ENCODE data around the gene RASGRF2. TPM values are rescaled to one million over a fixed set of nuclear protein-coding genes. Genes with fewer than 3 reads are reported as not detected.
"Not testable (repeated sequence)": the region's sequence is repeated elsewhere in the genome, so short reads cannot be mapped to it uniquely, and the experiment has no call there.

Gene RASGRF2
- total and polyA plus RNA-seq, 11 donors: 3.6 to 16.6 (median 6.3) TPM

- DNase-seq (no peak), ATAC-seq (no peak)
- Histone ChIP-seq H3K27me3 (no peaks in the 10 kb centered on the region), H3K4me3 (no peak overlapping the region), H3K36me3 (peaks cover 0 to 32% (median 0%) of the 10 kb centered on the region in 9 donors), H3K27ac (no peak overlapping the region), H3K9me3 (no peaks in the 10 kb centered on the region), H3K4me1 (no peaks in the 10 kb centered on the region)
- WGBS, 4 donors: 57 to 96% (median 75%) methylated on average over 4 of the region's 4 CpGs
- TF ChIP-seq CTCF (IDR thresholded peaks at IDR 0.05): no peak
- TF ChIP-seq POLR2A (IDR thresholded peaks at IDR 0.05): no peak
- intact Hi-C loops (cut with DNase I): loop anchor here in 1 of 10 donors (10.0 kb wide), 1 partner anchor 160 kb away; no protein-coding TSS in a partner anchor
Measured at GRCh38 chr5:81115261-81115660, 155.1 kb downstream of the RASGRF2 start.

- Histone ChIP-seq H3K9me3 (no peaks in the 10 kb centered on the region), H3K4me3 (no peak overlapping the region), H3K36me3 (peaks cover 0 to 30% (median 0%) of the 10 kb centered on the region in 9 donors), H3K27ac (no peak overlapping the region), H3K4me1 (peaks cover 0 to 9% (median 0%) of the 10 kb centered on the region in 12 donors), H3K27me3 (no peaks in the 10 kb centered on the region)
- 84 to 92% (median 87%) methylated on average over 3 of the region's 3 CpGs for WGBS, 4 donors
- TF ChIP-seq CTCF (IDR thresholded peaks at IDR 0.05) (no peak), POLR2A (IDR thresholded peaks at IDR 0.05) (no peak)
- no peak for ATAC-seq
- DNase-seq: no peak
- intact Hi-C loops (cut with DNase I): loop anchor here in 1 of 10 donors (10.0 kb wide), 1 partner anchor 163 kb away; no protein-coding TSS in a partner anchor
Measured at GRCh38 chr5:81117566-81117965, 157.4 kb downstream of the RASGRF2 start.

GRCh38 chr5:81121273-81121672 lies 161.1 kb downstream of the RASGRF2 start:
- no peak for ATAC-seq
- Histone ChIP-seq H3K4me1 (peaks cover 0 to 11% (median 0%) of the 10 kb centered on the region in 12 donors), H3K27ac (no peak overlapping the region), H3K36me3 (peaks cover 0 to 28% (median 0%) of the 10 kb centered on the region in 9 donors), H3K27me3 (no peaks in the 10 kb centered on the region), H3K9me3 (no peaks in the 10 kb centered on the region), H3K4me3 (no peak overlapping the region)
- 76 to 86% (median 85%) methylated on average over 5 of the region's 5 CpGs for WGBS, 4 donors
- DNase-seq: no peak
- intact Hi-C loops (cut with DNase I): no loop called here
- TF ChIP-seq CTCF (IDR thresholded peaks at IDR 0.05) (no peak), POLR2A (IDR thresholded peaks at IDR 0.05) (no peak)

GRCh38 chr5:81121836-81122630 lies 161.9 kb downstream of the RASGRF2 start:
- TF ChIP-seq POLR2A (IDR thresholded peaks at IDR 0.05) (no peak), CTCF (IDR thresholded peaks at IDR 0.05) (no peak)
- H3K36me3 ChIP-seq: peaks cover 0 to 35% (median 7%) of the 10 kb centered on the region in 9 donors
- no peak for ATAC-seq

GRCh38 chr5:81124689-81125088 lies 164.5 kb downstream of the RASGRF2 start:
- H3K4me3 ChIP-seq; ATAC-seq; H3K27ac ChIP-seq; DNase-seq; H3K9me3 ChIP-seq; H3K27me3 ChIP-seq; intact Hi-C loops (cut with DNase I): not testable (repeated sequence)
- 78 to 95% (median 94%) methylated on average over 6 of the region's 6 CpGs for WGBS, 4 donors
- Histone ChIP-seq H3K4me1 (peaks cover 0 to 11% (median 0%) of the 10 kb centered on the region in 12 donors), H3K36me3 (peaks cover 0 to 38% (median 12%) of the 10 kb centered on the region in 9 donors)

More at GRCh38 chr5:81121836-81122630, 161.9 kb downstream of the RASGRF2 start:
- H3K27ac ChIP-seq: no peak overlapping the region
- H3K4me3 ChIP-seq: no peak overlapping the region
- WGBS, 4 donors: 49 to 59% (median 54%) methylated on average over 7 of the region's 7 CpGs
- H3K4me1 ChIP-seq: peaks cover 0 to 11% (median 0%) of the 10 kb centered on the region in 12 donors
- intact Hi-C loops (cut with DNase I): no loop called here
- no peaks in the 10 kb centered on the region for H3K27me3 ChIP-seq
- H3K9me3 ChIP-seq: no peaks in the 10 kb centered on the region
- no peak for DNase-seq
